ENCODE results near the gene FHOD3.

DNA sequence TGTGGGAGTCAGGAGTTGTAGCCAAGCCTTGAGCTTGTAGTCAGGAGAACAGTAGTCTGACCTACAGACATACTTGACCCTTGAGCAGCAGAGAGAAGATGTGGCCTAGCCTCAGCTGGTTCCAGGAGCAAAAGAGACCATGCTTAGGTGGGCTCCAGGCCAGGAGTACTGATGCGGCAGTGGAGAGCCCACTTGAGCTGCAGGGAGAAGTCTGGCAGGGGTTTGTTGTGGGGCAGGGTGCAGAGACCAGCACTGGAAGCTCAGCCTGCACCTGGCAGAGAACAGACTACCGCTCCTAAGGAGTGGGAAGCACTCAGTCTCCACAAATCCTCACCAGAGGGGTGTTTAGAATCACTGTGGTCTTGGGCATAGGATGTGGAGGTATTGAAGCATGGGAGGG lies 333.4 kb downstream of the FHOD3 start:
- TF ChIP-seq, protein P1, sequence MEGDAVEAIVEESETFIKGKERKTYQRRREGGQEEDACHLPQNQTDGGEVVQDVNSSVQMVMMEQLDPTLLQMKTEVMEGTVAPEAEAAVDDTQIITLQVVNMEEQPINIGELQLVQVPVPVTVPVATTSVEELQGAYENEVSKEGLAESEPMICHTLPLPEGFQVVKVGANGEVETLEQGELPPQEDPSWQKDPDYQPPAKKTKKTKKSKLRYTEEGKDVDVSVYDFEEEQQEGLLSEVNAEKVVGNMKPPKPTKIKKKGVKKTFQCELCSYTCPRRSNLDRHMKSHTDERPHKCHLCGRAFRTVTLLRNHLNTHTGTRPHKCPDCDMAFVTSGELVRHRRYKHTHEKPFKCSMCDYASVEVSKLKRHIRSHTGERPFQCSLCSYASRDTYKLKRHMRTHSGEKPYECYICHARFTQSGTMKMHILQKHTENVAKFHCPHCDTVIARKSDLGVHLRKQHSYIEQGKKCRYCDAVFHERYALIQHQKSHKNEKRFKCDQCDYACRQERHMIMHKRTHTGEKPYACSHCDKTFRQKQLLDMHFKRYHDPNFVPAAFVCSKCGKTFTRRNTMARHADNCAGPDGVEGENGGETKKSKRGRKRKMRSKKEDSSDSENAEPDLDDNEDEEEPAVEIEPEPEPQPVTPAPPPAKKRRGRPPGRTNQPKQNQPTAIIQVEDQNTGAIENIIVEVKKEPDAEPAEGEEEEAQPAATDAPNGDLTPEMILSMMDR (IDR thresholded peaks at IDR 0.05): no peak
- TF ChIP-seq POLR2A (IDR thresholded peaks at IDR 0.05): no peak
